ENCODE measurements around the gene SMARCE1.

DNA sequence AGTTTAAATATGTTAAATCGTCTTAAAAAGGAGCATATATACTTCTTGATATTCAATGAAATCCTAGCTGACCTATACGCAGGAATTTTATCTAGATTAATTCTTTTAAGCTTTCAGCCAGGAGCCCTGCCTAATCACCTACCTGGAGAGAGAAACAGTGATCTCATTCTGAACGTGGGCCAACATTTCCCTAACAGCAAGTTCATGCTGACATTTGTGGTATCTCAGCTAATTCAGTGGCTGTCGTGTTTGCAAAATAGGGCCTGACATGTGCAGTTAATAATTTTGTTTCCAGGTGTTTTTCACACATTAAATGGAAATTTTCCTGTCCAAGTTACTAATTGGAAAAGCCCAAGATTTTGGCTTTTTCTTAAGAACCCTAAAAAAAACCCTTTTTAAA, 38.6 kb upstream of the SMARCE1 start:
- TF ChIP-seq, protein P1, sequence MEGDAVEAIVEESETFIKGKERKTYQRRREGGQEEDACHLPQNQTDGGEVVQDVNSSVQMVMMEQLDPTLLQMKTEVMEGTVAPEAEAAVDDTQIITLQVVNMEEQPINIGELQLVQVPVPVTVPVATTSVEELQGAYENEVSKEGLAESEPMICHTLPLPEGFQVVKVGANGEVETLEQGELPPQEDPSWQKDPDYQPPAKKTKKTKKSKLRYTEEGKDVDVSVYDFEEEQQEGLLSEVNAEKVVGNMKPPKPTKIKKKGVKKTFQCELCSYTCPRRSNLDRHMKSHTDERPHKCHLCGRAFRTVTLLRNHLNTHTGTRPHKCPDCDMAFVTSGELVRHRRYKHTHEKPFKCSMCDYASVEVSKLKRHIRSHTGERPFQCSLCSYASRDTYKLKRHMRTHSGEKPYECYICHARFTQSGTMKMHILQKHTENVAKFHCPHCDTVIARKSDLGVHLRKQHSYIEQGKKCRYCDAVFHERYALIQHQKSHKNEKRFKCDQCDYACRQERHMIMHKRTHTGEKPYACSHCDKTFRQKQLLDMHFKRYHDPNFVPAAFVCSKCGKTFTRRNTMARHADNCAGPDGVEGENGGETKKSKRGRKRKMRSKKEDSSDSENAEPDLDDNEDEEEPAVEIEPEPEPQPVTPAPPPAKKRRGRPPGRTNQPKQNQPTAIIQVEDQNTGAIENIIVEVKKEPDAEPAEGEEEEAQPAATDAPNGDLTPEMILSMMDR (optimal IDR thresholded peaks at IDR 0.05 in 1 of 3, IDR thresholded peaks at IDR 0.05 in 1 of 3, conservative IDR thresholded peaks at IDR 0.05 in 1 of 3; ENCODE audit: extremely low read depth in 1 of 3, insufficient read depth in 2 of 3, low read length in 3 of 3): no peak
- TF ChIP-seq EZH2 (IDR thresholded peaks at IDR 0.05; ENCODE audit: low read length): no peak
